Glutamatergic neuron (in vitro differentiated cells): ENCODE results near the gene KDM1B. TPM values are rescaled to one million over a fixed set of nuclear protein-coding genes. Genes with fewer than 3 reads are reported as not detected.

Source experiments
- DNase-seq: peaks from one replicate; pipeline ENCODE4 v3.0.0; 2022
- H3K27ac Mint-ChIP-seq: one replicate; pipeline ENCODE4 v1.8.0; 2020; ENCODE audit warnings: mild to moderate bottlenecking, mixed read lengths, inconsistent platforms; ENCODE audit not compliant: unreplicated experiment
- H3K27me3 Mint-ChIP-seq: one replicate; pipeline ENCODE4 v1.8.0; 2020; ENCODE audit warnings: mild to moderate bottlenecking, moderate library complexity, mixed read lengths, inconsistent platforms; ENCODE audit not compliant: unreplicated experiment
- H3K36me3 Mint-ChIP-seq: one replicate; pipeline ENCODE4 v1.8.0; 2020; ENCODE audit warnings: mild to moderate bottlenecking, mixed read lengths, inconsistent platforms; ENCODE audit not compliant: unreplicated experiment
- H3K4me1 Mint-ChIP-seq: one replicate; pipeline ENCODE4 v1.8.0; 2020; ENCODE audit warnings: mild to moderate bottlenecking, low read depth, mixed read lengths, inconsistent platforms; ENCODE audit not compliant: unreplicated experiment
- H3K4me3 Mint-ChIP-seq: one replicate; pipeline ENCODE4 v1.8.0; 2020; ENCODE audit warnings: mild to moderate bottlenecking, mixed read lengths, inconsistent platforms; ENCODE audit not compliant: unreplicated experiment
- H3K9me3 Mint-ChIP-seq: one replicate; pipeline ENCODE4 v1.8.0; 2020; ENCODE audit warnings: mild to moderate bottlenecking, moderate library complexity, mixed read lengths, inconsistent platforms; ENCODE audit not compliant: unreplicated experiment
- total RNA-seq: library from RNA; stranded (reverse); fragmentation: NEBNext Ultra II Directional; extraction: Animal tissue kit (Norgen Biotek cat#: 25700); gene quantifications from one replicate; pipeline ENCODE4 v1.2.1, GENCODE V29; 2021; ENCODE audit not compliant: unreplicated experiment
- TF ChIP-seq, protein P1 (sequence below): fragments of 200-600 bp; sonication (generic); IDR thresholded peaks from one replicate; pipeline ENCODE4 v1.5.0; 2021; ENCODE audit not compliant: partially characterized antibody, unreplicated experiment

Gene KDM1B
- total RNA-seq, 1 donor from 2014 or later = 21.1 TPM

DNA sequence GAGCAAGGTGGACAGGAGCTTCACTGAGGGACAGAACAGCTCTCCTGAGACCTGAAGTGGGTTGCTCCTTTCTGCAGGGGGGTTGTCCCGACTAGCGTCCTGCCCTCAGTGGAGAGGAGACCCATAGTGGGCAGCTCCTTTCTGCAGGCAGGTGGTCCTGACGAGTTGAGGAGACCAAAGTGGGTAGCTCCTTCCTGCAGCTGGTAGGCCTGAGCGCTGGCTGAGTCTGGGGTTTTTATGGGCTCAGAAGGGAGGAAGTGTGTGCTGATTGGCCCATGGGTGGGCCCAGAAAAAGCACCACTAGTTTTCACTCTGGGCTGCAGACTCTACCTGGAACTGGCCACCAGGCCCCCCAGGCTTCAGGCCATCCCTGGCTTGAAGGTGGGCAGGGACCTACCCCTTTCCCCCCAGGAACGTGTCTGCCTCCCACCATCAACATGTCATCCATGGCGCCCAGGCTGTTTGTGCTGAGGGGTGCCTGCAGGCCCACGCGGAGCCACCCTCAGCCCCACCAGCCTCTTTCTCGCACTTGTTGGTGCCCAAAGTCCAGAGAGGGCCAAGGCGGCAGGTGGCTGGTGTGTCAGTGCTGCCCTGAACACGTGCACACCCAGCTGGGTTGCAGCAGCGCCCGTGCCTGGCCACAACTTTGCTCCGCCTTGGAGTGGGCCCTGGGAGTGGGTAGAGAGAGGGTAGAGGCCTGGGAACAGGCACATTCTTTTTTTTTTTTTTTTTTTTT is 110.7 kb downstream of the KDM1B start:
- Mint-ChIP-seq H3K27me3 (peaks cover 12% of the 10 kb centered on the region), H3K9me3 (peaks cover 8% of the 10 kb centered on the region), H3K4me3 (peak overlapping the region; percentile 87), H3K27ac (no peak overlapping the region), H3K36me3 (no peaks in the 10 kb centered on the region), H3K4me1 (peaks cover 10% of the 10 kb centered on the region)
- TF ChIP-seq, protein P1, sequence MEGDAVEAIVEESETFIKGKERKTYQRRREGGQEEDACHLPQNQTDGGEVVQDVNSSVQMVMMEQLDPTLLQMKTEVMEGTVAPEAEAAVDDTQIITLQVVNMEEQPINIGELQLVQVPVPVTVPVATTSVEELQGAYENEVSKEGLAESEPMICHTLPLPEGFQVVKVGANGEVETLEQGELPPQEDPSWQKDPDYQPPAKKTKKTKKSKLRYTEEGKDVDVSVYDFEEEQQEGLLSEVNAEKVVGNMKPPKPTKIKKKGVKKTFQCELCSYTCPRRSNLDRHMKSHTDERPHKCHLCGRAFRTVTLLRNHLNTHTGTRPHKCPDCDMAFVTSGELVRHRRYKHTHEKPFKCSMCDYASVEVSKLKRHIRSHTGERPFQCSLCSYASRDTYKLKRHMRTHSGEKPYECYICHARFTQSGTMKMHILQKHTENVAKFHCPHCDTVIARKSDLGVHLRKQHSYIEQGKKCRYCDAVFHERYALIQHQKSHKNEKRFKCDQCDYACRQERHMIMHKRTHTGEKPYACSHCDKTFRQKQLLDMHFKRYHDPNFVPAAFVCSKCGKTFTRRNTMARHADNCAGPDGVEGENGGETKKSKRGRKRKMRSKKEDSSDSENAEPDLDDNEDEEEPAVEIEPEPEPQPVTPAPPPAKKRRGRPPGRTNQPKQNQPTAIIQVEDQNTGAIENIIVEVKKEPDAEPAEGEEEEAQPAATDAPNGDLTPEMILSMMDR = no peak
- DNase-seq = no peak

GRCh38 chr6:18266523-18266912 is 111.3 kb downstream of the KDM1B start:
- DNase-seq = no peak
- no peak overlapping the region for H3K27ac Mint-ChIP-seq
- TF ChIP-seq, protein P1 = no peak
- H3K4me3 Mint-ChIP-seq = no peak overlapping the region
- peaks cover 12% of the 10 kb centered on the region for H3K27me3 Mint-ChIP-seq
- peaks cover 10% of the 10 kb centered on the region for H3K4me1 Mint-ChIP-seq
- peaks cover 8% of the 10 kb centered on the region for H3K9me3 Mint-ChIP-seq
- H3K36me3 Mint-ChIP-seq = no peaks in the 10 kb centered on the region

- Mint-ChIP-seq H3K4me3 (no peak overlapping the region), H3K36me3 (no peaks in the 10 kb centered on the region), H3K27ac (no peak overlapping the region), H3K9me3 (peaks cover 8% of the 10 kb centered on the region), H3K27me3 (peaks cover 11% of the 10 kb centered on the region), H3K4me1 (peaks cover 3% of the 10 kb centered on the region)
- TF ChIP-seq, protein P1 = no peak
- no peak for DNase-seq
These were observed 112.8 kb downstream of the KDM1B start for GRCh38 chr6:18268066-18268465.

- no peaks in the 10 kb centered on the region for H3K36me3 Mint-ChIP-seq
- peaks cover 3% of the 10 kb centered on the region for H3K9me3 Mint-ChIP-seq
- no peaks in the 10 kb centered on the region for H3K4me1 Mint-ChIP-seq
- H3K27ac Mint-ChIP-seq = no peak overlapping the region
- peaks cover 4% of the 10 kb centered on the region for H3K27me3 Mint-ChIP-seq
- DNase-seq = no peak
- H3K4me3 Mint-ChIP-seq = no peak overlapping the region
- TF ChIP-seq, protein P1 = no peak
These were observed 114.0 kb downstream of the KDM1B start for GRCh38 chr6:18269253-18269652.

DNA sequence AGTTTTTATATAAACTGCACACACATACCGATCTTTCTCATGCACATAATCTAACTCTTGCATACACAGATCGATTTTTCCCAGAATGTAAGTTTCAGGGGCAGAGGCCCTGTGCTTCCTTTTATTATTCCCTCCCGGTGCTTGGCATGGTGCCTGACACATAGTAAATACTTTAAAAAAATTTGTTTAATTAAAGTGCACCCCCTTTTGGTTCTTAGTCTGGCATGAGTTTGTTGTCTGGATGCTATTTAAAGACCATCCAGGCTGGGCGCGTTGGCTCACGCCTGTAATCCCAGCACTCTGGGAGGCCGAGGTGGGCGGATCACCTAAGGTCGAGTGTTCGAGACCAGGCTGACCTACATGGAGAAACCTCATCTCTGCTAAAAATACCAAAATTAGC is 114.5 kb downstream of the KDM1B start:
- DNase-seq = no peak
- Mint-ChIP-seq H3K4me1 (no peaks in the 10 kb centered on the region), H3K4me3 (no peak overlapping the region), H3K9me3 (peaks cover 3% of the 10 kb centered on the region), H3K27ac (no peak overlapping the region), H3K36me3 (no peaks in the 10 kb centered on the region), H3K27me3 (peaks cover 4% of the 10 kb centered on the region)
- TF ChIP-seq, protein P1 = no peak
